GM12873 (cell line): ENCODE data around the gene CABP1.

Experiments used
- TF ChIP-seq, protein P1 (sequence below): IDR thresholded peaks from 2 replicates; pipeline ENCODE4 v1.5.1; 2012; ENCODE audit warnings: low read depth, mild to moderate bottlenecking, moderate library complexity, low read length, control low read depth; ENCODE audit not compliant: insufficient read depth; ENCODE audit errors: missing control alignments

The CABP1 gene

DNA sequence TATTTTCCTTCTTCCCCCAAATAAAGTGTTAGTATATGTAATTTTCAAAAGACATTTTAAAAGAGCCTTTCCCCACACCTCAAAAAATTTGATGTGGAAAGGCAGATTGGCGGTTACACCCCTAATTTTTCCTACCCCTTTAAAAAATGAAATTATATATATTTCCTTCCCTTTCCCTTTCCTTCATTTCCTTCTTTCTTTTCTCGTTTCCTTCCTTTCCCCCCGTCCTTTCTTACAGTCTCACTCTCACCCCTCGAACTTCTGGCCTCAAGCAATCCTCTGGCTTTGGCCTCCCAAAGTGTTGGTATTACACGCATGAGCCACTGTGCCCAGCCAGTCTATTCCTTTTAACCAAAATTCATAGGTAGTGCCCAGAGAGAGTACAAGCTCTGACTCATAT lies 65.6 kb downstream of the CABP1 start:
- TF ChIP-seq, protein P1, sequence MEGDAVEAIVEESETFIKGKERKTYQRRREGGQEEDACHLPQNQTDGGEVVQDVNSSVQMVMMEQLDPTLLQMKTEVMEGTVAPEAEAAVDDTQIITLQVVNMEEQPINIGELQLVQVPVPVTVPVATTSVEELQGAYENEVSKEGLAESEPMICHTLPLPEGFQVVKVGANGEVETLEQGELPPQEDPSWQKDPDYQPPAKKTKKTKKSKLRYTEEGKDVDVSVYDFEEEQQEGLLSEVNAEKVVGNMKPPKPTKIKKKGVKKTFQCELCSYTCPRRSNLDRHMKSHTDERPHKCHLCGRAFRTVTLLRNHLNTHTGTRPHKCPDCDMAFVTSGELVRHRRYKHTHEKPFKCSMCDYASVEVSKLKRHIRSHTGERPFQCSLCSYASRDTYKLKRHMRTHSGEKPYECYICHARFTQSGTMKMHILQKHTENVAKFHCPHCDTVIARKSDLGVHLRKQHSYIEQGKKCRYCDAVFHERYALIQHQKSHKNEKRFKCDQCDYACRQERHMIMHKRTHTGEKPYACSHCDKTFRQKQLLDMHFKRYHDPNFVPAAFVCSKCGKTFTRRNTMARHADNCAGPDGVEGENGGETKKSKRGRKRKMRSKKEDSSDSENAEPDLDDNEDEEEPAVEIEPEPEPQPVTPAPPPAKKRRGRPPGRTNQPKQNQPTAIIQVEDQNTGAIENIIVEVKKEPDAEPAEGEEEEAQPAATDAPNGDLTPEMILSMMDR = no peak

DNA sequence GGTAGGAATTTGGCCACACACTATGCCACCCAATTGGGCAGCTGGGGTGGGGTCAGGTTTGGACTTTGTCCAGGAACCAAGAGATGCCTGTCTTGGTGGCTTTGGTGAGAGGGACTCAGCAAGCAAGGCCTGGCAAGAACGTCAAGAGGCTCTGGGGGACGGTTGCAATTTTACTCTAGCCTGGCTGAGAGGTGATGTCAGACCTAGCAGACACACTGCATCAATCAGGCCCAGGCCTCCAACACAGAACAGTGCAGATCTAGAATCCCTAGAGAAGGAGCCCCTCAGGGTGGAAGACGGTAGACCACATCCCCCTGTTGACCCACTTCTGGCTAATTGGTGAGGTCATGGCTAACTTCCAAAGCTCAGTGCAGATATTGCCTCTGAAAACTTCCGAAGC lies 68.2 kb downstream of the CABP1 start:
- TF ChIP-seq, protein P1 = no peak

DNA sequence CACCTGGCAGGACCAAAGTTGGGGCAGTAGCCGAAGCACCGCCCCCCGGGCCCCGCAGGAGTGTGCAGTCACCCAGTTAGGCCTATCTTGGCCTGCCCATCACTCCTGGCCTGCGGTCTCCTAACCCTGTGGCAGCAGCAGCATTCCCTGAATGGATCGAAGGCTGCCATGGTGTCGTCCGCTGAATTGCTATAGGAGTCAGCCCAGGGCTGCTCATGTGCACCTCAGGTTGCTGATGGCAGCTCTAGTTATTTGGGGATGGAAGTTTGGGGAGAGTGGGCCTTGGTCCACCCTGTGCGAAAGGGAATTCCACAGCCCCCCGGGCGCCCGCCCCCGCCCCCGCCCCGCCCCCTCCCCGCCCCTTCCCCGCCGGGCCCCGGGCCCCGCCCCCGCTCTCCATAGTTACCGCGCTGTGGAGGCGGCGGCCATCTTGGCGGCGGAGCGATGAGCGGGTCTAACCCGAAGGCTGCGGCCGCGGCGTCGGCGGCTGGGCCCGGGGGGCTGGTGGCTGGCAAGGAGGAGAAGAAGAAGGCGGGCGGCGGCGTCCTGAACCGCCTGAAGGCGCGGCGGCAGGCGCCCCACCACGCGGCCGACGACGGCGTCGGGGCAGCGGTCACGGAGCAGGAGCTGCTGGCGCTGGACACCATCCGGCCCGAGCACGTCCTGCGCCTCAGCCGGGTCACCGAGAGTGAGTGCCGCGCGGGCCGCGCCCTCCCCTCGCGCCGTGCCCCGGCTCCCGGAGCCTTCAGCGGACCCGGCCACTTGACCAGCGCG lies 69.8 kb downstream of the CABP1 start, which contains the start of gene UNC119B:
UNC119B (plus strand) TSS at position 428 of the 774 bp plus-strand sequence; CDS start at position 445, 17 bp downstream.
- TF ChIP-seq, protein P1 = no peak

DNA sequence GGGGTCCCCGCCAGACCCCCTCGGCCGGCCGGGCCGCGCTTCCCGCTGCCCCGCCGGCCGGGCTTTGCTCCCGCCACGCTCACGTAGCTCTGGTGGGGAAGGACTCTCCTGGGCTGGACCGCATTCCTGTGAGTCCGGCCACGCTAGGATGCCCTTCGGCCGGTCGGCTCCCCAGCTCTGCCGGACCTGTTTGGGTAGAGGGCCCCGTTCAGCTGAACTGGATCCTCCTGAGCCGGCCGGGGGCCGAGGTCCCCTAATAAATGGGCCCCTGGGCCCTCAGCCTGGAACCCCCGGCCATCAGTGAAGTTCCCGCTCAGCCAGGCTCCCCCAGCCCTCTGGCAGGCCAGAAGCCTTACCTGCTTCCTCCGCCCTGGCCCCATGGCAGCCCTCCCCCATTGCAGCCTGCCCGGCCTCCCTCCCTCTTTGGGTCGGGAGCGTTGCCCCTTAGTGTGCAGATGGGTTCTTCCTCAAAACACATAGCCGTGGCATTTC lies 70.4 kb downstream of the CABP1 start:
- TF ChIP-seq, protein P1 = no peak

DNA sequence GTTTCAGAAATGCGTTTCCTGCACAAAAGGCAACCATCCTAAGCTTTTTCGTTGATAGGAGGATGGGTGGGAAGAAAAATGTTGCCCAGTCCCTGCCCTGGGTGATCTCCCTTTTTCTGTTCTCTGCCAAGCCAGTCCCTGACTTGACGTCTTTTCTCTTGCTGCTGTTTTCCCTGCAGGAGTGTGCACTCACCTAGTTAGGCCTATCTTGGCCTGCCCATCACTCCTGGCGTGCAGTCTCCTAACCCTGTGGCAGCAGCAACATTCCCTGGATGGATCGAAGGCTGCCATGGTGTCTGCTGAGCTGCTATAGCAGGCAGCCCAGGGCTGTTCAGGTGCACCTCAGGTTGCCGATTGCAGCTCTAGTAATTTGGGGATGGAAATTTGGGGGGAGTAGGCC lies 71.0 kb downstream of the CABP1 start:
- TF ChIP-seq, protein P1 = no peak

DNA sequence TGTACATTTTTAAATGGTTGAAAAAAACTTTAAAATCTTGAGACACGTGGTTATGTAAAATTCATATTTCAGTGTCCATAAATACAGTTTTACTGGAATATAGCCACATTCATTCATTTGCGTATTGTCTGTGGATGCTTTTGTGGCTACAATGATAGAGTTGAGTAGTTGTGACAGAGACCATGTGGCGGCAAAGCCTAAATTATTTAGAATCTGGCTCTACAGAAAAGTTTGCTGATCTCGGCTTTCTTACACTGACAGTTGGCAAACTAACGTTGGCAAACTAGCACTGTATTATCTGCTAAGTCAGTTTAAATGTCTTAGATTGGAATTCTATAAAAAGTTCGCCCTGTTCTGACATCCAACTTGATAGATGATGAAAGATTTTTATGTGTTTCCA lies 72.2 kb downstream of the CABP1 start:
- TF ChIP-seq, protein P1 = no peak

DNA sequence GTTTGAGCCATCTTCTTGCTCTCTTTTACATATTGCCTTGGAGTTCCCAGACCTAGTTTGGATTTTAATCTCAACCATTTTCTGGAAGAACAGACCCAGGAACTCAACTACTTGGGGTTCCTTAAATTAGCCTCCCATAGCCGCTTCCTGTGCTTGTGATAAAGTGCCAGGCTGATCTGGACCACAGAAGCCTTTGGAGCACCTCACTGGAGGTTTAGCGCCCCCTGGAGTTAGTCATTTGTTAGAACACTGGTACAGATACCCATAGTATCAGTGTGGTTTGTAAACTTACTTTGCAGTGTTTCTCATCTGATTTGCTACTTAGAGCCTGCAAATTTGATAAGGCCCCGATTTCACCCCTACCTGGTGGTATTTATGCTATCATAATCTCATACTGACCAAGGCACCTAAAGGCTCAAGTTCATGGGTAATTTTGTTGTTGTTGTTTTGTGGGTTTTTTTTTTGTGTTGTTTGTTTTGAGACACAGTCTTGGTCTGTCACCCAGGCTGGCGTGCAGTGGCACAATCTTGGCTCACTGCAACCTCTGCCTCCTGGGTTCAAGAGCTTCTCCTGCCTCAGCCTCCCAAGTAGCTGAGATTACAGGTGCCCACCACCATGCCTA lies 73.5 kb downstream of the CABP1 start:
- TF ChIP-seq, protein P1 = peak; percentile 86
